Measurements from ENCODE around the gene SMPD1. TPM values are rescaled to one million over a fixed set of nuclear protein-coding genes. Genes with fewer than 3 reads are reported as not detected.
"Not testable (repeated sequence)": the region's sequence is repeated elsewhere in the genome, so short reads cannot be mapped to it uniquely, and the experiment has no call there.

The SMPD1 gene
- total RNA-seq, 1 experiment from 2014 or later = 40.0 TPM

GRCh38 chr11:6378640-6378989 lies 11.7 kb upstream of the SMPD1 start:
- no peak for DNase-seq (ENCODE audit: low read depth, low spot score)
- in situ Hi-C loops (cut with HindIII; ENCODE audit: low pct_unique_long_range_greater_than_20kb, low sequenced_read_pairs) = no loop called here

GRCh38 chr11:6385046-6385777 lies 5.1 kb upstream of the SMPD1 start:
- in situ Hi-C loops (cut with HindIII; ENCODE audit: low pct_unique_long_range_greater_than_20kb, low sequenced_read_pairs) = no loop called here
- no peak for DNase-seq (ENCODE audit: low read depth, low spot score)

GRCh38 chr11:6387811-6388599 lies 2.3 kb upstream of the SMPD1 start:
- in situ Hi-C loops (cut with HindIII; ENCODE audit: low pct_unique_long_range_greater_than_20kb, low sequenced_read_pairs) = no loop called here
- no peak for DNase-seq (ENCODE audit: low read depth, low spot score)

GRCh38 chr11:6388748-6389147 lies 1.5 kb upstream of the SMPD1 start:
- in situ Hi-C loops (cut with HindIII; ENCODE audit: low pct_unique_long_range_greater_than_20kb, low sequenced_read_pairs) = no loop called here
- no peak for DNase-seq (ENCODE audit: low read depth, low spot score)

GRCh38 chr11:6390718-6391469 lies 620 bp downstream of the SMPD1 start:
- DNase-seq (ENCODE audit: low read depth, low spot score) = no peak
- in situ Hi-C loops (cut with HindIII; ENCODE audit: low pct_unique_long_range_greater_than_20kb, low sequenced_read_pairs) = no loop called here

- no peak for DNase-seq (ENCODE audit: low read depth, low spot score)
- in situ Hi-C loops (cut with HindIII; ENCODE audit: low pct_unique_long_range_greater_than_20kb, low sequenced_read_pairs) = no loop called here
Measured at GRCh38 chr11:6391537-6392134, 1.4 kb downstream of the SMPD1 start.

GRCh38 chr11:6392251-6392650 lies 2.0 kb downstream of the SMPD1 start:
- DNase-seq (ENCODE audit: low read depth, low spot score); in situ Hi-C loops (cut with HindIII; ENCODE audit: low pct_unique_long_range_greater_than_20kb, low sequenced_read_pairs): not testable (repeated sequence)

- in situ Hi-C loops (cut with HindIII; ENCODE audit: low pct_unique_long_range_greater_than_20kb, low sequenced_read_pairs) = no loop called here
- no peak for DNase-seq (ENCODE audit: low read depth, low spot score)
Measured at GRCh38 chr11:6393989-6394670, 3.9 kb downstream of the SMPD1 start.

GRCh38 chr11:6395470-6396060 lies 5.3 kb downstream of the SMPD1 start:
- in situ Hi-C loops (cut with HindIII; ENCODE audit: low pct_unique_long_range_greater_than_20kb, low sequenced_read_pairs) = no loop called here
- no peak for DNase-seq (ENCODE audit: low read depth, low spot score)

- in situ Hi-C loops (cut with HindIII; ENCODE audit: low pct_unique_long_range_greater_than_20kb, low sequenced_read_pairs) = no loop called here
- no peak for DNase-seq (ENCODE audit: low read depth, low spot score)
Measured at GRCh38 chr11:6397156-6397555, 6.9 kb downstream of the SMPD1 start.

- DNase-seq (ENCODE audit: low read depth, low spot score) = no peak
Measured at GRCh38 chr11:6397636-6398035, 7.4 kb downstream of the SMPD1 start.

GRCh38 chr11:6400431-6401345 lies 10.4 kb downstream of the SMPD1 start:
- in situ Hi-C loops (cut with HindIII; ENCODE audit: low pct_unique_long_range_greater_than_20kb, low sequenced_read_pairs) = no loop called here

More at GRCh38 chr11:6397636-6398035, 7.4 kb downstream of the SMPD1 start:
- in situ Hi-C loops (cut with HindIII; ENCODE audit: low pct_unique_long_range_greater_than_20kb, low sequenced_read_pairs) = no loop called here

GRCh38 chr11:6401464-6401863 lies 11.2 kb downstream of the SMPD1 start:
- in situ Hi-C loops (cut with HindIII; ENCODE audit: low pct_unique_long_range_greater_than_20kb, low sequenced_read_pairs) = no loop called here

More at GRCh38 chr11:6400431-6401345, 10.4 kb downstream of the SMPD1 start:
- DNase-seq (ENCODE audit: low read depth, low spot score) = no peak

GRCh38 chr11:6402061-6402470 lies 11.8 kb downstream of the SMPD1 start:
- no peak for DNase-seq (ENCODE audit: low read depth, low spot score)
- in situ Hi-C loops (cut with HindIII; ENCODE audit: low pct_unique_long_range_greater_than_20kb, low sequenced_read_pairs) = no loop called here

More at GRCh38 chr11:6401464-6401863, 11.2 kb downstream of the SMPD1 start:
- no peak for DNase-seq (ENCODE audit: low read depth, low spot score)

GRCh38 chr11:6402561-6402981 lies 12.3 kb downstream of the SMPD1 start:
- in situ Hi-C loops (cut with HindIII; ENCODE audit: low pct_unique_long_range_greater_than_20kb, low sequenced_read_pairs) = no loop called here
- DNase-seq (ENCODE audit: low read depth, low spot score) = no peak

GRCh38 chr11:6403539-6403938 lies 13.3 kb downstream of the SMPD1 start:
- in situ Hi-C loops (cut with HindIII; ENCODE audit: low pct_unique_long_range_greater_than_20kb, low sequenced_read_pairs) = no loop called here
- no peak for DNase-seq (ENCODE audit: low read depth, low spot score)
